Measurements from ENCODE around the gene ASB10.

ASB10 gene, protein sequence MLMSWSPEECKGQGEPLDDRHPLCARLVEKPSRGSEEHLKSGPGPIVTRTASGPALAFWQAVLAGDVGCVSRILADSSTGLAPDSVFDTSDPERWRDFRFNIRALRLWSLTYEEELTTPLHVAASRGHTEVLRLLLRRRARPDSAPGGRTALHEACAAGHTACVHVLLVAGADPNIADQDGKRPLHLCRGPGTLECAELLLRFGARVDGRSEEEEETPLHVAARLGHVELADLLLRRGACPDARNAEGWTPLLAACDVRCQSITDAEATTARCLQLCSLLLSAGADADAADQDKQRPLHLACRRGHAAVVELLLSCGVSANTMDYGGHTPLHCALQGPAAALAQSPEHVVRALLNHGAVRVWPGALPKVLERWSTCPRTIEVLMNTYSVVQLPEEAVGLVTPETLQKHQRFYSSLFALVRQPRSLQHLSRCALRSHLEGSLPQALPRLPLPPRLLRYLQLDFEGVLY

DNA sequence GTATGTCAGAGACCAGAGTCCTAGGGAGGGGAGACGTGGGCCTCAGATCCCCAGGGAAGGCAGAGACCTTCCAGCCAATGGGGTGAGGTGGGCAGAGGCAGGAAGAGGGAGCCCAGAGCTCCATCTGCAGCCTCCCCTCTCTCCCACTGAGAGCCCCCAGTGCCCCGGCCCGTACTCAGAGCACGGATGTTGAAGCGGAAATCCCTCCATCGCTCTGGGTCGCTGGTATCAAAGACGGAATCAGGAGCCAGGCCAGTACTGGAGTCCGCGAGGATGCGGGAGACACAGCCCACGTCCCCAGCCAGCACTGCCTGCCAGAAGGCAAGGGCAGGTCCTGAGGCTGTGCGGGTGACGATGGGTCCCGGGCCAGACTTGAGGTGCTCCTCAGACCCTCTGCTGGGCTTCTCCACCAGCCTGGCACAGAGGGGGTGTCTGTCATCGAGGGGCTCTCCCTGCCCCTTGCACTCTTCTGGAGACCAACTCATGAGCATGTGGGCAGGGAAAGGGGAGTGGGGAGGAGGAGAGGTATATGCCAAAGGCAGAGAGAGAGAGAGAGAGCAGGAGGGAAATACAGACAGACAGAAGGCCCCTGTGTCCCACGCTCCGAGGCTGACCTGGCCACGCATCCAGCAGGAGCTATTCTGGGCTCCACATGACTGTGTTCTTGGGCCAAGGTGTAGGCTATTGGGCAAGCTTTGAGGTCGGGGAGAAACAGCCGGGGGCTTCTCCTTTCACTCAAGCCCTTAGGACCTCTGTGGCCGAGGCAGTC, at the start of gene ASB10:
TSS of gene ASB10 (minus strand) at position 611 of the 769 bp plus-strand sequence. CDS start at position 491, 120 bp downstream.
- DNase-seq, result no peak

DNA sequence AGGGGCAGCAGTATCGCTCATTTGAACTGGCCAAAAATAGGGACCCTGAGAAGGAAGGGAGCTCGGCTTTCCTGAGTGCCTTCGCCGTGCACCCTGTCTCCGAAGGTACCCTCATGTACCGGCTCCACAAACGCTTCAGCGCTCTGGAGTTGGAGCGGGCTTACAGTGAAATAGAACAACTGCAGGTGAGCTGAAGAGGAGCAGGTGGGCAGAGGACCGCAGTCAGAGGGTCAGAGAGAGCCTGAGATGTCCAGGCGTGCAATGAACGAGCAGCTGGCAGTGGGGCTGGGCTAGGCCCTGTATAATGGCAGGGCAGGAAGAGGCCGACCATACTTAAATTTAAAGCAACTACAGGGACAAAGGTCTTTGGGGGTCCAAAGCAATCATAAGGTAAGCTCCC, 49.4 kb upstream of the ASB10 start:
- DNase-seq, result no peak

DNA sequence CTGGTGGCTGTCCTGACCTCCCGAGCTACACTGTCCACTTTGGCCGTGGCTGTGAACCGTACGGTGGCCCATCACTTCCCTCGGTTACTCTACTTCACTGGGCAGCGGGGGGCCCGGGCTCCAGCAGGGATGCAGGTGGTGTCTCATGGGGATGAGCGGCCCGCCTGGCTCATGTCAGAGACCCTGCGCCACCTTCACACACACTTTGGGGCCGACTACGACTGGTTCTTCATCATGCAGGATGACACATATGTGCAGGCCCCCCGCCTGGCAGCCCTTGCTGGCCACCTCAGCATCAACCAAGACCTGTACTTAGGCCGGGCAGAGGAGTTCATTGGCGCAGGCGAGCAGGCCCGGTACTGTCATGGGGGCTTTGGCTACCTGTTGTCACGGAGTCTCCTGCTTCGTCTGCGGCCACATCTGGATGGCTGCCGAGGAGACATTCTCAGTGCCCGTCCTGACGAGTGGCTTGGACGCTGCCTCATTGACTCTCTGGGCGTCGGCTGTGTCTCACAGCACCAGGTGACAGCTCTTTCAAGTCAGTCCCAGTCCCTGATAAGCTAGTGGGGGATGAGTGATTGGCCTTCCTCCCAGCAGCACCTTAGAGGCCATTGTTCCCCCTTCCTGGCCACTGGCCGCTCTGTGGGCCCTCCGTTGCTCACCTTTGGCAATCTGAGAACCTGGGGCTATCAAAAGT, 48.2 kb upstream of the ASB10 start:
- DNase-seq, result no peak

DNA sequence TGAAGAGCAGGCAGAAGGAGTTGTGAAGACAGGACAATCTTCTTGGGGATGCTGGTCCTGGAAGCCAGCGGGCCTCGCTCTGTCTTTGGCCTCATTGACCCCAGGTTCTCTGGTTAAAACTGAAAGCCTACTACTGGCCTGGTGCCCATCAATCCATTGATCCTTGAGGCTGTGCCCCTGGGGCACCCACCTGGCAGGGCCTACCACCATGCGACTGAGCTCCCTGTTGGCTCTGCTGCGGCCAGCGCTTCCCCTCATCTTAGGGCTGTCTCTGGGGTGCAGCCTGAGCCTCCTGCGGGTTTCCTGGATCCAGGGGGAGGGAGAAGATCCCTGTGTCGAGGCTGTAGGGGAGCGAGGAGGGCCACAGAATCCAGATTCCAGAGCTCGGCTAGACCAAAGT, 46.8 kb upstream of the ASB10 start:
- DNase-seq, result no peak

DNA sequence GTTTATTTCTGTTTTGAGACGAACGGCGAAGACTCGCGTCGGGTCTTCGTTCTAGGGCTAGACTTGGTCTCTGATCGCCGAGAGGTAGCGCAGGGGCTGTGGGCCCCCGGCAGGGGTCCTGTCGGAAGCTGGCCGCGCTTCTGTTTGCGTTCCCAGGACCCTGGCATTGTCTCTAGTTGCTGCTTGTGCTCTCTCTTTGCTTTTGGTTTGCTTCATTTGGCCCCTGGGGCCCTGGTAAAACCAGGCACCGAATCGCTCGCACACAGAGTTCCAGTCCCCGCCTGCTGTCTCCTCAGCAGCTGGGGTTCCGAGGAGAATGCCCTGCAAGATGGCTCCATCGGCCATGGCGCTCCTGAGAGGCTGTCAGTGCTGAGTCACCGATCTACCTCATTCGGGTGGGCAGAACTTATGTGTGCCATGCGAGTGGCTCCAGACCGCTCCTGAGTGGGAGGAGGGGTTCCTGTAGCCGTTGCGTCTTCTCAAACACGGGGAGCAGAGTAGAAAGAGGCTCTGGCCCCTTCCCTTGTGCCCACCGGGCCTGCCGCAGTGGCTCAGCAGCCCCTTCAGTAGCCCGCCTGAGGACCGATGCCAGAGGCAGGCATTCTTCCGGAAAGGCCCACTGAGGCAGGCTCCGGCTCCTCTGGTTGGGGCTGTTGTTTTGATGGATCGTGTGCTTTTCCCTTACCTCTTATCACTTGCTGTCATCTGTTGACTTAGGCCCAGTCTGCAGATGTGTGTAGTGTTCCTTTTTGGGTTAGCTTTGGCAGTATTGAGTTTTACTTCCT, 46.1 kb upstream of the ASB10 start:
- peak; percentile 71 for DNase-seq

DNA sequence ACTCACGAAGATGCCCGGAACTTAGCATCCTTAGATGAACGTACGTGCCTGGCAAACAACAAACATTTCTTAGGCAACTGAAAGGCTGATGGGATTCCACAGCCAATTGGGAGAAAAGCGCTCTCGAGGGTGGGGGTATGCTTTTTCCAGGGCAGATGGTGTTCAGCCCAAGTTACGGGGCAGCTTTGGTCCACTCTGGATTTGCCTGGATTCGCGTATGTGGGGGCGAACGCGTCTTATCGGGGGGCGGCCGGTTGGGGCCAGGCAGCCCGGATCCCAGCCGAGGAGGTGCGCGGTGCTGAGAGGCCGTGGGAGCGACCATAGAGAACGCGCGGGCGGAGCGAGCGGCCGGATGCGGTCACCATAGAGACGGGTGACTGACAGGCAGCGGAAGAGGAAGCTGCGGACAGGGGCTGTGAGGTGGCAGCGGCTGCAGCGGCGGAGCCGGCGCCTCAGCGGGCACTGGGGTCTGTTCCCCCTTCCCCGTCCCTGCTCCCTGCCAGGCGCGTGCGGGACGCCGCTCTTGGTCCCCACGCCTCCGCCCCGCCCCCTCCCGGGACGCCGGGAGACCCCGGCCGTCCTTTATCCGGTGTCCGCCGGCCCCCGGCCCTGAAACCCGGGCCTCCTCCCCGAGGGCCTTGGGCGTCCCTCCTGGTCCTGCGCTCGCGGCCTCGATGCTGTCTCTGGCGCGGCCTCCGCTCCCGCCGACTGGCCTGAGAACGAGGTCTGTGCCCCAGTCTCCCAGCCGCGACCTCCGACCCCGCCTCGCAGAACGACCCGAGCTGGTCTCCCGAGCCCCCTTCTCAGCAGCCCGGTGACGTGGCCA, 45.3 kb upstream of the ASB10 start, which contains the start of gene CHPF2:
TSS of gene CHPF2 (plus strand) at position 393 of the 826 bp plus-strand sequence. CDS start 1,529 bp downstream, outside the sequence.
- peak; percentile 91 for DNase-seq

DNA sequence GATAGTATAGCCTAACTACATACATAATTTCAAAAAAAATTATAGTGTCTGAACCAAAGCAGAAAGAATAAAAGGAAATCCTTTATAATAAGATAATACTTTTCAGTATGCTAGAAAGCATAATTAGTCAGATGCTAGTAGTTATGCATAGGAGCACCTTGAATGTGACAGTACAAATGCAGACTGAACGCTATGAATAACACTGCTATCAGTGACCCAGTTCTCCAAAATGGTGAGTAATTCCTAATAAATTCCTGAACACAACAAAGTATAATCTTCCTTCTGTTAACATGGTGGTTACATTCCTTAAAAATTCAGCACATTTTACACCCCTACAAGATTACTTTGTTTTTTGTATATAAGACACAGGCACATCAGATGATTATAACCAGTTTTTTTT, 44.0 kb upstream of the ASB10 start:
- no peak for DNase-seq

DNA sequence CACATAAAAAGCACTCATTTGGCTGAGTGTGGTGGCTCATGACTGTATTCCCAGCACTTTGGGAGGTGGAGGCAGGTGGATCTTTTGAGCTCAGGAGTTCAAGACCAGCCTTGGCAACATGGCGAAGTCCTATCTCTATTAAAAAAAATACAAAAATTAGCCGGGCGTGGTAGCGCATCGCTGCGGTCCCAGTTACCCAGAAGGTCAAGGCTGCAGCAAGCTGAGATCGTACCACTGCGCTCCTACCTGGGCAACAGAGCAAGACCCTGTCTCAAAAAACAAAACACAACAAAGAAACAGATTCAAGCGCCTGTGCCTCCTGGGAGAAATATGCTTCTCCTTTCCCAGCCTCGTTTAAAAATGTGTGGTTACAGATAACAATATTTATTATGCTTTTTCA, 42.2 kb upstream of the ASB10 start:
- no peak for DNase-seq

DNA sequence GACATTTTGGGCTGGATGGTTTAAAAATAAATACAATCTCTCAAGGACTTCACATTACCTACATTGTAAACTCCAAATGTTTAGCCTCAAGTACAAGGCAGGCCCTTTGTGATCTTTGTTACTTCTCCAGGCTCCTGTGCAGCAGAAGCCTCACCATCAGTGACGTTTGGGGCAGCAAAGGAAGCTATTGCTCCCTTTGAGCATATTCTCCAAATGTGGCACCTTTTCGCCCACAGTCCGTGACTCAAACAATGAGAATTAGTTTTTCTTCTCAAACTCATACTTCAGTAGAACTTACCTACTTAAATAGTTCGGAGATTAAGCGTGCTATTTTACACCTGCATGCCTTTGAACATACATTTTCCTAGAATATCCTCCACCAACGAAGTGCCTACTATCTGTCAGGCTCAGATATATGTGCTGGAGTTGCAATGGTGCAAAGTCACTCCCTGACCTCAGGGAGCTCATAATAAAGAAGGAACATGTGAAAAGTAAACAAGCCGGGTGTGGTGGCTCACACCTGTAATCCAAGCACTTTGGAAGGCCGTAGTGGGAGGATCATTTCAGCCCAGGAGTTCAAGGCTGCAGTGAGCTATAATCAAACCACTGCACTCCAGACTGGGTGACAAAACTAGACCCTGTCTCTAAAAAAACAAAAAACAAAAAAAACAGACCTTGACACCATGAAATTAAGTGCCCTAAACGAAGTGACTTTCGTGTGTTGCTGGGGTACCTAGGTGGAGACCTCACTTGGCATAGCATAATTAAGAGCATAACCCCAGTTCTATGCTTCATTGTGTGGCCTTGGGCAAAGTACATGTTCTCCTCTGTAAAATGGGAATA, 41.2 kb upstream of the ASB10 start:
- no peak for DNase-seq

DNA sequence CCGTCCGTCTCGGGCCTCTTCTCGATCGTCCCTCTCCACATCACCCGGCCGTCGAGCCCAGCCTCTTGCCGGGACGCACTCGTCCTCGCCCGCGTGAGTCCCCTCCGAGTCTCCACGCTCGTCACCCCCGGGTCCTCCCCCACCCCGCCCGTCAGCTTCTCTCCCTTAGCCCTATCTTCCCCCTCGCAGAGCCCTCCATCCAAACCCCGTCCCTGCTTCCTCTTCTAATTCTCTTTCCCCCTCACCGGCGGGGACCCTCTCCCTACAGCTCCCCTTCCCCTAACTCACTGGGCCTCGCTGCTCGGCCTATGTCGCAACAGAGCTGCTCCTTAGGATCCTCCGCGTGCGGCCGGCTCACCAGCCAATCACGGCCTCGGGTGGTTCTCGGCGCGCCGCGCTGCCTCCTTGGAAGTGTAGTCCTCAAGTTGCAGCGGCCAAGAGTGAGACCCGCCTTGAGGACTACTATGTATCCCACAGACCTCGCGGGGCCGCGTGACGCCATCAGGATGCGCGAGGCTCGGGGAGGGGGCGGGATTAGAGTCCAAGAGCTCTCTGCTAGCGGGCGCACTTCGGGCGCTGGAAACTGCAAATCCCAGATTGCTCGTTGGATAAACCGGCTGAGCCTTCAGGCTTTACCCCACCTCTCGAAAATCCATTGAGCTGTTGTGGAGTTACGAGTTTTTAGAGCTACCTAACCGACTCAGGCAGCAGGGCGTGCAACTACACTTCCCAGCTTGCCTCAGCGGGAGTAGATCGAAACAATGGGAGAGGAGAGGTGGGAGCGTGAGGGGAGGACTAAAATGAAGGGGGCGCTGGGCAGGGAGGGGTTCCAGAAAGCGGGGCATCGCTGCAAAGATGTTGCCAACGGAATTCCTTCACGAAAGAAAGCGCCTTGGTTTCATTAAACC, 40.1 kb upstream of the ASB10 start, which contains the start of gene ABCF2:
TSS of gene ABCF2 (minus strand) at position 331 of the 908 bp plus-strand sequence. CDS start 747 bp downstream, outside the sequence.
- DNase-seq, result peak; percentile 97

DNA sequence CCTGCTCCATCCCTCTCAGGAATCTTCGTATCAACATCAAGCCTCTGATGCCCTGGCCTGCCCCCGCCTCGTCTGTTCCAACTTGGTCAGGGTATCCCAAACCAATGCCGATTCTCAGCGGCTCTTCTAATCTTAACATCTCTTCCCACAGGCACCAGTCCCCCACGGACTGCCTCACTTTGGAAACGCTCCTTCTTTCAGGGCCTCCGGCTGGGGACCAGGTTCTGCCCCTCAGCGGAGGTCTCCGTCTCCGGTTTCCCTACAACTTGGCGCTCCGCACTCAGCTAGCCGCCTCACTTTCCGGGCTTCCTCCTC, 39.5 kb upstream of the ASB10 start:
- DNase-seq, result no peak

DNA sequence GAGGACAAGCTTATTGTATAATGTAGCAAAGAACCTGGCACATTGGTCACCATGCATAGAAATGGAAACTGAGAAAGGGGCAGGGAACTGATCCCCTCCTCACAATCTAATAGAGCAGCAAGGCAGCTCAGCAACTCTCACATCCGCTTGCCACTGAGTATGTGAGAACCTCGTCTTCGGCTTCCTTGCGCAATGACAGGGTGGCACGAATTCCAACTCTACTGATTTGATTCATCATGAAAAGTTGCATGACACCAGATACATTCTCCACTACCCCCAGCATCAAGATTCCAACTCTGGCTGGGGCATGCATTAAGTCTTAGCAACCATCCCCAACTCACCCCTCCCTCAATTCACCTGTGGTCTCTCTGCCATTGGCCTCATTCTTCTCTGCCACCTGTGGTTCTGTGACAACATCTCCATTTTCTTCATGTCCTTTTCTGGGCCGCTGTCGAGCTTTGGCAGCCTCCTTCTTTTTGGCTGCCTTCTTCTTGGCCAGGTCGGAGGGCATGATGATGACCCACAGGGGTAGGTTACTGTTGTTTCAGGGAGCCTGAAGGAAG, 39.0 kb upstream of the ASB10 start:
- DNase-seq, result no peak

DNA sequence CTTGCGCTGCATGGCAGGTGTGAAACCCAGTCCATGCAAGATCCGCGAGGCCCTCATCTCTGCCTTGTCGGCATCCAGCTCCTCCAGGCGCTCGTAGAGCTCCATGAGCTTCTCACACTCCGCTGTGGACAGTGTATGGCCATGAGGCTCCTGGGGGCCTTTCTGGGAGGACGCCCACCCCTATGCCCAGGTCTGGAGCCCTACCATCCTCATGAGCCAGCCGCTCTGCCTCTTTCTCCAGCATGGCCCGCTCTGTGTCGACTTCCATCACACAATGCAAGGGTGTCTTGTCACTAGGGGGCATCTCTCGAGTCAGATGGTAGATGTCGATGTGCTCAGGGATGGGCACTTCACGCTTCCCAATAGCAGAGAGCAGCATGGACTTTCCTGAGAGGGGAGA, 36.7 kb upstream of the ASB10 start:
- no peak for DNase-seq

DNA sequence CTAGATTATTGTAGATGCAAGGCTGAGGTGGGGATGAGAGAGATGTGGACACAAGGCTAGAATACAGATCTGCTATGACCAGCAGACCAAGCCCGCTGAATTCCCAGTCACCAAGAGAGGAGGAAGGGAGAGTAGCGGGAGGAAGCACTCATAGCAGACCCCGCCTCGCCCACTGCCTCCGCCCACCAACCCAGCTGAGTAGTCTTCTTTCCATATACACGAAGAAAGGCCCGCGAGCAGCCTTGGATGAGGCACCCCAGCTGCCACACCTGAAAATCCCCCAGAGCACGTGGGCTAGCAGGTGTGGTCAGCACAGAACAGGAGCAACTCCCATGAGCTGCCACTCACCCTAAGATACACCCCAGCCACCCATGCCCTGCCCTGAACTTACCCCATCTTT, 31.1 kb upstream of the ASB10 start:
- no peak for DNase-seq

DNA sequence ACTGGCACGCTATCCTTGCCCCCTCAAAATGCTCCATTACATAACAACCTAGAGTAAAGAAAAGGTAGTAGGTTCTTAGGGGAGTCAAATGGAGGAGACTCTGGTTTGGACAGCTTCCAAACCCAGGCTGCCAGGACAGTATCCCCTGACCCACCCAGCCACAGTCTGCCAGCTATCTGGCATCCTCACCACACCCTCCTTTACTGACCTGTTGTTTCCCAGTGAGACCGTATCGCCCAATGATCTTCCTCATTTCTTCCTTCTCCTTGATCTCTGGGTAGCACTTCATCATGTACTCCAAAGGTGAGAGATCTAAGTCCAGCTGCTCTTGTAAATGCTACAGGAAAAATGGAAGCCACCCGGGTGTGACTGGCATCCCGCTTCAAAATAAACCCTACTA, 28.3 kb upstream of the ASB10 start:
- DNase-seq, result no peak

DNA sequence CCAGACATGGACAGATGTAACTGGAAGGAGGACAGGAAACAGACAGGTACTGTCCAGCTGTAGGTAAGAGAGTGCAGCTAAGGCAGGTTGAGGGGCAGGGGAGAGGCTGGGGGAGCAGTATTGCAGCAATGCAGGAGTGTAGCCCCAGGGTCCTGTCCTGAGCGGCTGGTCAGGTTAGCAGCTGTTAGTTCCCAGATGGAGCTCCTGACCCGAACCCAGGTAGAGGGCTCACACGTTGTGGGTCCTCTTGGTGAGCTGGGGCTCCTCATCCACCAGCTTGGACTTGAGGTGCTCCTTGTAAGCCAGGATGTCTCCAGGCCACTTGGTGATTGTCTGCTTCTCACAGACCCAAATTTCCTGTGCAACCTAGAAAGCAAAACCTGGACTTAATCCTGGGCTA, 26.8 kb upstream of the ASB10 start:
- no peak for DNase-seq

DNA sequence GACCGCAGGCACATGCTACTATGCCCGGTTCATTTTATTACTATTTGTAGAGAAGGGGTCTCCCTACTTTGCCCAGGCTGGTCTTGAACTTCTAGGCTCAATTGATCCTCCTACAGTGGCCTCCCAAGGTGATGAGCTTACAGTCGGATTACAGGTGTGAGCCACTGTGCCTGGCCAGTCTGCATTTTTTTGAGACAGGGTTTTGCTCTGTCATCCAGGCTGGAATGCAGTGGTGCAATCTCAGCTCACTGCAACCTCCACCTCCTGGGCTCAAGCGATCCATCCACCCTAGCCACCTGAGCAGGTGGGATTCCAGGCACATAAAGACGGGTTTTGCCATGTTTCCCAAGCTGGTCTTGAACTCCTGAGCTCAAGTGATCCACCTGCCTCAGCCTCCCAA, 25.6 kb upstream of the ASB10 start:
- no peak for DNase-seq

DNA sequence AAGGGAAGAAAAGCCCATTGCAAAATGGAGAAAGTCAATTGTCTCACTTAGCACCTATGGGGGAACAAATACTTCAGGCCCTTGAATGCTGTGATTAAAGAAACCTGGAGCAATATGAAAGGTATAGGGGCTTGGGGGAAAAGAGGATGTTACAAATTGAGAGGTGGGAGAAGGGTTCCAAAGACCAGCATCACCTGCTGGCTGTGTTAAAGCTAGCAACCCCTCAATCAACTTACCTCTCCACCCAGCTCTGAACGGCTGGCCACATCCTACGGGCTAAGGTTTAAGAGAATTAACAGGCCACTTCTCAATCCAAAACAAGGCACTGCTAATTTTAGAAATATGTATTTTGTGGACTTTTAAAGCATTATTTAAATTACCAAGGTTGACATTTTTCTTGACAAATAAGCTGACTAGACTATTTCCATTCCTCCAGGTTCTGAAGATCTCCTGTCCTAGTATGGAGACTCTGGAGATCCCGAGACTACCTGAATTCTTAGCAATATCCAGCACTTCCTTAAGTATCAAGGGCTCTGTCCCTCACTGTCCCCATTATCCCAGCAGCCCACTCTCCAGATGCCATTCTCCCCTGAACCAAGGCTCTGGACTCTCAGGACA, 24.2 kb upstream of the ASB10 start:
- DNase-seq, result no peak

Measured in CD4-positive, alpha-beta T cell treated with Interleukin-6 for 4 hours (primary cell).